ENCODE measurements around the gene UQCC3.

- TF ChIP-seq ELF4 (IDR thresholded peaks at IDR 0.05), result no peak
- no peak for TF ChIP-seq NFRKB (IDR thresholded peaks at IDR 0.05)
These were observed 1.7 kb downstream of the UQCC3 start for GRCh38 chr11:62673196-62673525.

Data from HEK293T (cell line).